Right lobe of liver (tissue), 6 donors: Measurements from ENCODE around the gene LIPA. TPM values are rescaled to one million over a fixed set of nuclear protein-coding genes. Genes with fewer than 3 reads are reported as not detected.
A peak's percentile ranks its signal among the peaks of the same experiment; 100 is the strongest.
"Not testable (repeated sequence)": the region's sequence is repeated elsewhere in the genome, so short reads cannot be mapped to it uniquely, and the experiment has no call there.

Experiments
- ATAC-seq, 4 donors: fragments of 200-7000 bp; cut with Tn5 transposase; one replicate each; pipeline ENCODE4 v1.9.1; 2020; ENCODE audit warnings: mild to moderate bottlenecking in 4 of 4, moderate library complexity in 4 of 4
- DNase-seq, 3 donors: peaks; one replicate each; pipeline ENCODE4 v3.0.0-alpha.2; 2020
- H3K27ac ChIP-seq, 3 donors: fragments of 200-600 bp; one replicate each; pipeline ENCODE4 v1.8.0; 2022
- H3K27me3 ChIP-seq, 2 donors: fragments of 200-600 bp; one replicate each; pipeline ENCODE4 v1.8.0; 2022
- H3K36me3 ChIP-seq, 4 donors: fragments of 200-600 bp; sonication (generic) in 1 of 4; one replicate each; pipeline versions ENCODE4 v1.5.1 to v1.8.0; 2017 to 2022; ENCODE audit warnings: control low read depth in 1 of 4
- H3K4me1 ChIP-seq, 4 donors: fragments of 200-600 bp; sonication (generic) in 1 of 4; one replicate each; pipeline versions ENCODE4 v1.5.1 to v1.8.0; 2017 to 2022; ENCODE audit warnings: control low read depth in 1 of 4
- H3K4me3 ChIP-seq, 3 donors: fragments of 200-600 bp; one replicate each; pipeline ENCODE4 v1.8.0; 2022
- H3K9me3 ChIP-seq, 4 donors: fragments of 200-600 bp; sonication (generic) in 1 of 4; one replicate each; pipeline versions ENCODE4 v1.5.1 to v1.8.0; 2017 to 2022; ENCODE audit warnings: control low read depth in 1 of 4
- POLR2A ChIP-seq: fragments of 450-650 bp; IDR thresholded peaks from one replicate; pipeline ENCODE4 v1.6.1; 2017; ENCODE audit warnings: antibody characterized with exemption, mild to moderate bottlenecking
- WGBS: methylation state at CpG from one replicate; pipeline ENCODE4 v1.1.6; 2018; ENCODE audit warnings: low coverage, low lambda C conversion rate; ENCODE audit not compliant: insufficient coverage; ENCODE audit errors: missing lambda C conversion rate; 5-methylcytosine and 5-hydroxymethylcytosine counted together
- intact Hi-C, 2 donors: fragments of 100-400 bp; cut with DNase I; formaldehyde crosslinking; loops; one replicate each; pipeline versions ENCODE4 v1.11.2 to v1.14.1; 2022
- total RNA-seq, 6 experiments: library from RNA; depleted of rRNA in 2 of 6; stranded (reverse); fragments of >200 nt in 2 of 6; fragmentation: NEBNext Ultra II Directional in 3 of 6; extraction: Animal tissue kit (Norgen Biotek cat#: 25700) in 3 of 6; gene quantifications; one replicate each; pipeline versions ENCODE4 v1.1.0 to v1.2.4, GENCODE V29; 2016 to 2023
- TF ChIP-seq, protein P1 (sequence below), 4 donors: fragments of 200-600 bp in 3 of 4; fragments of 450-650 bp in 1 of 4; IDR thresholded peaks; one replicate each; pipeline versions ENCODE4 v1.5.1 to v1.8.0; 2016 to 2022; ENCODE audit warnings: antibody characterized with exemption in 4 of 4, mild to moderate bottlenecking in 2 of 4
- donor health status: DM: no; HTN: yes; CAD: no.
- donor health status: DM: no; HTN: no; CAD: no.
- donor health status: DM: no; HTN: no; CAD: no.
- donor health status: DM: no; HTN: yes; CAD: no.
- donor health status: DM: no; HTN: yes; CAD: no.

Gene LIPA
- total RNA-seq, 6 experiments from 2014 or later = 52.4 to 179 (median 58.4) TPM

DNA sequence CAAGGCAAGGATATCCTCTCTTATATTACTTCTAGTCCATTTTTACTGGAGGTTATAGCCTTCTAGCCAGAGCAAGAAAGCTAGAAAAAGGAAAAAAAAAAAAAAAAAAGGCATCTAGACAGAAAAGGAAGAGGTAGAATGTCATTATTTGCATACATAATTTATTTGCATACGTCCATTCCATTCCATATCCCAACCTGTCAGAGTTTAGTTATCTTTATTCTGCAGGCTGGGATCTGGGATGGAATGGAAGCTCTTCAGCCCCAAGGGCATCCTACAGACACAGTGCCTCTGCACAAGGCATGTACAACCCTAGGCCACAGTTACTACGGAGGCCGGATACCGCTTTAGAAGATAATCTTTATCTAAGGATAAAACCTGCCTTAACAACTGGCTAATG is 54.1 kb downstream of the LIPA start:
- H3K27me3 ChIP-seq = no peaks in the 10 kb centered on the region
- 60% methylated on average over 2 of the region's 4 CpGs for WGBS
- DNase-seq = no peak
- intact Hi-C loops = no loop called here
- H3K9me3 ChIP-seq = no peaks in the 10 kb centered on the region
- no peak overlapping the region for H3K4me3 ChIP-seq
- H3K4me1 ChIP-seq = no peaks in the 10 kb centered on the region
- H3K27ac ChIP-seq = no peak overlapping the region
- no peak for ATAC-seq
- no peak for TF ChIP-seq POLR2A
- TF ChIP-seq, protein P1, sequence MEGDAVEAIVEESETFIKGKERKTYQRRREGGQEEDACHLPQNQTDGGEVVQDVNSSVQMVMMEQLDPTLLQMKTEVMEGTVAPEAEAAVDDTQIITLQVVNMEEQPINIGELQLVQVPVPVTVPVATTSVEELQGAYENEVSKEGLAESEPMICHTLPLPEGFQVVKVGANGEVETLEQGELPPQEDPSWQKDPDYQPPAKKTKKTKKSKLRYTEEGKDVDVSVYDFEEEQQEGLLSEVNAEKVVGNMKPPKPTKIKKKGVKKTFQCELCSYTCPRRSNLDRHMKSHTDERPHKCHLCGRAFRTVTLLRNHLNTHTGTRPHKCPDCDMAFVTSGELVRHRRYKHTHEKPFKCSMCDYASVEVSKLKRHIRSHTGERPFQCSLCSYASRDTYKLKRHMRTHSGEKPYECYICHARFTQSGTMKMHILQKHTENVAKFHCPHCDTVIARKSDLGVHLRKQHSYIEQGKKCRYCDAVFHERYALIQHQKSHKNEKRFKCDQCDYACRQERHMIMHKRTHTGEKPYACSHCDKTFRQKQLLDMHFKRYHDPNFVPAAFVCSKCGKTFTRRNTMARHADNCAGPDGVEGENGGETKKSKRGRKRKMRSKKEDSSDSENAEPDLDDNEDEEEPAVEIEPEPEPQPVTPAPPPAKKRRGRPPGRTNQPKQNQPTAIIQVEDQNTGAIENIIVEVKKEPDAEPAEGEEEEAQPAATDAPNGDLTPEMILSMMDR (IDR thresholded peaks at IDR 0.05) = no peak
- H3K36me3 ChIP-seq = no peaks in the 10 kb centered on the region

DNA sequence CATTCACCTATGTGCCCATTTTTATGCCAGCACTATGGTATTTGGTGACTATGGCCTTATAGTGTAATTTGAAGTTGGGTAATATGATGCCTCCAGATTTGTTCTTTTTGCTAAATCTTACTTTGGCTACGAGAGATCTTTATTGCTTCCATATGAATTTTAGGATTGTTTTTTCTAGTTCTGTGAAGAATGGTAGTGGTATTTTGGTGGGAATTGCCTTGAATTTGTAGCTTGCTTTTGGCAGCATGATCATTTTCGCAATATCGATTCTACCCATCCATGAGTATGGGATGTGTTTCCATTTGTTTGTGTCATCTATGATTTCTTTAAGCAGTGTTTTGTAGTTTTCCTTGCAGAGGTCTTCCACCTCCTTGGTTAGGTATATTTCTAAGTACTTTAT is 60.3 kb downstream of the LIPA start:
- H3K9me3 ChIP-seq, H3K4me3 ChIP-seq, H3K4me1 ChIP-seq, H3K36me3 ChIP-seq, H3K27me3 ChIP-seq, intact Hi-C loops, DNase-seq, H3K27ac ChIP-seq, ATAC-seq: not testable (repeated sequence)
- 93% methylated on average over 3 of the region's 3 CpGs for WGBS

DNA sequence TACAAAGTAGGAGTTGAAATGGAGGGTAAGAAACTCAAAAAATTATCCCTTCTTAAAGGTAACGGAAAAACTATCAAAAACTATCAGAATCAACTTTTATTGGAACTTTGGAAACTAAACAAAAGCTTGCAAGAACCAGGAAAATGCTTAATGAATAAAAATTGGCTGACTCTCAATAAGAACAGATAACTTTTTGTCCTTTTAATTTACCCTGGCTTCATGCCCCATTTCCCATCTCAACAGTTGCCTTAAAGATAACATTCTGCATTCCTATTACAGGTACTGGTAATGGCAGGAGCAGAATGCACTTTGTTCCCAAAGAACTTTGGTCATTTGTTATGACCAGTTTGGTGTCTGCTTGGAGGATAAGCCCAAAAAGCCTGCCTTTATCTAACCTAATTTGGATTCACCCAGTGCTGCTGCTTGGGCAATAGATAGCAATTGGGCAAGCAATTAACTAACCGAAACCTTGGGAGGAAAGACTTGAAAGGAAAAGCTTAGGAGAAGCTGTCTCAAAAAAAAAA is 62.3 kb downstream of the LIPA start:
- no peak overlapping the region for H3K27ac ChIP-seq
- H3K27me3 ChIP-seq = no peaks in the 10 kb centered on the region
- 48% methylated on average over 2 of the region's 2 CpGs for WGBS
- H3K9me3 ChIP-seq = no peaks in the 10 kb centered on the region
- ATAC-seq (peak; percentile 40 to 88 (median 62)), DNase-seq (no peak)
- H3K36me3 ChIP-seq = no peaks in the 10 kb centered on the region
- TF ChIP-seq, protein P1 (IDR thresholded peaks at IDR 0.05) = no peak
- TF ChIP-seq POLR2A = no peak
- H3K4me3 ChIP-seq = no peak overlapping the region
- intact Hi-C loops = no loop called here
- no peaks in the 10 kb centered on the region for H3K4me1 ChIP-seq

DNA sequence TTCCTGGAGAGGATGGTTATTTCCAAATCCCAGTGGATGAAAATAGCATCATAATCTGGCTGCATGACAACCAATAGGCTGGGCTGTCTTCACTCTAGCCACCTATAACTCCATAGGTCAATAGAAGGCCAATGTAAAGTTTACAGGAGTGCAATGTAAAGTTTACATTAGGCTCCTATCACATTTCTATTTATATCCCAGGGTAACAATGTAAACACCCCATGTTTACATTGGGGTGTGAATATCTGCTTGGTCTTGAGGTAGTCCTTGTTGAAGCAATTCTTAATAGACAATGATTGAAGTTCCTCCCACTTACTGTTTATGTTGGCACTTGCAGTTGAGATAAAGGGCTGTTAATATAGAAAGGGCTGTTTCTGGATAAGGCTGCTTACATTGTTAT is 65.9 kb downstream of the LIPA start:
- TF ChIP-seq POLR2A = no peak
- TF ChIP-seq, protein P1 (IDR thresholded peaks at IDR 0.05) = no peak
- H3K4me3 ChIP-seq = no peak overlapping the region
- no peaks in the 10 kb centered on the region for H3K27me3 ChIP-seq
- H3K36me3 ChIP-seq = no peaks in the 10 kb centered on the region
- ATAC-seq (no peak), DNase-seq (no peak)
- no peaks in the 10 kb centered on the region for H3K9me3 ChIP-seq
- H3K27ac ChIP-seq = no peak overlapping the region
- no peaks in the 10 kb centered on the region for H3K4me1 ChIP-seq
- intact Hi-C loops = no loop called here

GRCh38 chr10:89184638-89185037 is 66.9 kb downstream of the LIPA start:
- ATAC-seq (no peak), DNase-seq (no peak)
- H3K9me3 ChIP-seq = no peaks in the 10 kb centered on the region
- no peak overlapping the region for H3K27ac ChIP-seq
- H3K27me3 ChIP-seq = no peaks in the 10 kb centered on the region
- H3K36me3 ChIP-seq = no peaks in the 10 kb centered on the region
- no peak for TF ChIP-seq POLR2A
- TF ChIP-seq, protein P1 (IDR thresholded peaks at IDR 0.05) = no peak
- no peak overlapping the region for H3K4me3 ChIP-seq
- H3K4me1 ChIP-seq = no peaks in the 10 kb centered on the region
- 49% methylated on average over 3 of the region's 3 CpGs for WGBS
- intact Hi-C loops = no loop called here
